Right forelimb (tissue), 1 donor: ENCODE measurements around the gene DAO.

Experiments used
- DNase-seq: peaks from one replicate; pipeline ENCODE4 v3.0.0-alpha.2; 2018

Gene DAO

GRCh38 chr12:108928695-108929094, 48.8 kb downstream of the DAO start:
- no peak for DNase-seq

- DNase-seq, result no peak
These were observed 50.3 kb downstream of the DAO start for GRCh38 chr12:108930155-108930554.

GRCh38 chr12:108930756-108931155, 50.9 kb downstream of the DAO start:
- DNase-seq, result no peak

GRCh38 chr12:108933949-108934348, 54.1 kb downstream of the DAO start:
- DNase-seq, result no peak

- DNase-seq, result no peak
These were observed 55.4 kb downstream of the DAO start for GRCh38 chr12:108935159-108935763.

GRCh38 chr12:108938247-108938924, 58.5 kb downstream of the DAO start:
- no peak for DNase-seq

GRCh38 chr12:108939594-108939993, 59.7 kb downstream of the DAO start:
- DNase-seq, result no peak

- DNase-seq, result no peak
These were observed 60.2 kb downstream of the DAO start for GRCh38 chr12:108940138-108940537.

- no peak for DNase-seq
These were observed 67.2 kb downstream of the DAO start for GRCh38 chr12:108947097-108947496.

- no peak for DNase-seq
These were observed 68.5 kb downstream of the DAO start for GRCh38 chr12:108948367-108948766.

- DNase-seq, result no peak
These were observed 70.1 kb downstream of the DAO start for GRCh38 chr12:108949976-108950375.
